NOMO-1 treated with dmso at 0.1 percent for 144 hours (cell line): ENCODE results near the gene CROCC2.
A peak's percentile ranks its signal among the peaks of the same experiment; 100 is the strongest.

Source experiments
- DNase-seq: peaks from one replicate; lab custom pipeline; 2025; ENCODE audit not compliant: unreplicated experiment; lab: John Stamatoyannopoulos, UW

The CROCC2 gene

DNA sequence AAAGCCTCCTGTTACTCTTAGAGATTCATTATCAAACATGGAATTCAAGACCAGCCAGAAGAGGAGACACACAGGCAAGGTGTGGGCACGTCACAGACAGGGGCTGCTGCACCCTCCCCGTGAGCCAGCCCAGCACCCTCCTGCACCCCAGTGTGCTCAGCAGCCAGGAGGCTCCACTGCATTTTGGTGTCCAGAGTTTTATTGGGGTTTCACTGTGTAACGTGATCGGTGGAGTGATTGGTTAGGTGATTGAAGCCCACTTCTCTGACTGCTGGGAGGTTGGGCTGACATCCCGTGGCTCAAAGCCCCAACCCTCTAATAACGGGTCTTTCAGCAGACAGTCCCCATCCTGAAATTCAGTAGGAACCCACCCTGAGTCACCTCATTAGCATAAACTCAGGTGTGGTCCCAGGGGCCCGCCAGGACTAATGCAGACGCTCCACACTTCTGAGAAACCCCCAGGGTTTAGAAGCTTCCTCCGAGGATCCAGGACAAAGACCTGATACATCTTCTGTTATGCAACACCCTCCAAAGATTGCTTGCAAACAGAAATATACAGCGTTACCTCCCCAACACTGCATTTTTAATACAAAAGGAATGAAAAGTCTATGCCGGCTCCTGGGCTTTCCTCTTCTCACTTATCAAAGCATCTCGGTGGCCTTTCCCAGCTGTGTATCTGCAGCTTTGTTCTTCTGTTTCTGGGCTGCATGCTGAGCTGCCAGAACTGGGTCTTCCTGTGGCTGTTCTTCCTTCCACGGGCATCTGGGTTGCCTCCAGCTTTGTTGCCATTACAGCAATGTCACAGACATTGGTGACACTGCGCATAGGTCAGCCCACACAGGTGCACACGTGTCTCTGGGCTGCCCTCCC, 48.5 kb downstream of the CROCC2 start:
- DNase-seq, result no peak

DNA sequence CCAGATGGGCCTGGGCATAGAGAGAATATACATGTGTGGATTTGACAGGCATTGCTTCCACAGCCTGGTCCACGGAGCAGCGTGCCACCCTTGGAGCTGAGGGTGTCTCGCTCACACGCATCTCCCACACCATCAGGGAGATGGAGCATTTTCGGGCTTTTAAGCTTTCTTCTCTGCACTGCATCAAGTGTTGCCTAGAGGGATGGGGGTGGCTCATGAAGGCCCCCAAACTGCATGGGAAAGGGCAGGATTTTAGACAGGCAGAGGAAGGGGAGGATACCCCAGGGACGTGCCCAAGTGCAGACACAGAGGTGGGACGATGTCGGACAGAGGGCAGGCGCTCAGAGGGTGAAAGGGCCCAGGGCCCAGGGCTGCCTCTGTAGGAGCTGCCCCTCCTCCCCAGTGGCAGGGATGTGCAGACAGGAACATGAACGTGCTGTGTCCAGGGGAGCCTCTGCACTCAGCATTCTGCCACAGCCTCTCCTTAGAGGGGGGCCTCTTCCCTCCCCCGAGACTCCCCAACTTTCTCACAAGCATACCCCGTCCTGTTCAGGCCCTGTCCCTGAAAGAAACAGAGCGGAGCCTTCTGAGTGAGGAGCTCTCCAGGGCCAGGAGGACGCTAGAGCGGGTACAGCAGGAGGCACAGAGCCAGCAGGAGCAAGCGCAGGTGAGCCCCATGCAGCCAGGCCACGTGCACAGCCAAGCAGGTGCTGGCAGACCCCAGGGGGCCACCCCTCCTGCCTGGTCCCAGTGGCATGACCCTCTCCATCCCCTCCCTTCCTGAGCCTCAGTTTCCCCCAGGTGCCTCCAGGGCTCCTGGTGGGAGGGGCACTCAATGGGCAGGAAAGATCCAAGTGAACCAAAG, 49.4 kb downstream of the CROCC2 start:
- no peak for DNase-seq

DNA sequence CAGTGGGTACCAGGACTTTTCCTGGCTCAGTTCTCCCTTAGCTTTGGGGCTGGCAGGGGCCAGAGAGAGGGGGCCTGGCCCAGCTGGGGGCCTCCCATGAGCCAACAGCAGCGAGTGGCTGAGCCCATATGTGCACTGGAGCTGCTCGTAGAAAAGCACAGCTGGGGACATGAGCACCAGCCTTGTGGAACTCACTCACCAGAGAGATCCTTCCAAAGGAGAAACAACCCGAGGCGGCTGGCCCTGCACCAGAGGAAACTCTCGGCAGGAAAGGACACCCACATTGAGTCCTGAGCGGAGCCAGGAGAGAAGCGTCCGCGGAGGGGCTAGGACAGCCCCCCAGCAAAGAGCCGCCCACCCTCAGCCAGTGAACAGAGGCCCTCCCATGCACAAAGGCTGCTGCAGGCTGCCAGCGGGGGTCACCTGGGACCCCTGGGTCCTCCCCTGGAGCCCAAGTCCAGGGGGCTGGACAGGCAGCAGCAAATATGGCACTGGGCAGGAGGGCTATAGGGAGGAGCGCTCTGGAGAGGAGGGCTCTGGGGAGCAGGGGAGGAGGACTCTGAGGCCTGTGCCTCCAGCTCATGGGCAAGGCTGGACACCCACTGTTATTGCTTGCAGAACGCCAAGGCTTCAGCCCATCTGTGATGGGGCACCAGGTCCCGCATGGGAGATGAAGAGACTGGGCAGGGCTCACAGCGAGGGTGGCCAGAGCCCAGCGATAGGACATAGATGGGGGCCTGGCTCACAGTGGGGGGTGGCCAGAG, 50.2 kb downstream of the CROCC2 start:
- DNase-seq, result no peak

DNA sequence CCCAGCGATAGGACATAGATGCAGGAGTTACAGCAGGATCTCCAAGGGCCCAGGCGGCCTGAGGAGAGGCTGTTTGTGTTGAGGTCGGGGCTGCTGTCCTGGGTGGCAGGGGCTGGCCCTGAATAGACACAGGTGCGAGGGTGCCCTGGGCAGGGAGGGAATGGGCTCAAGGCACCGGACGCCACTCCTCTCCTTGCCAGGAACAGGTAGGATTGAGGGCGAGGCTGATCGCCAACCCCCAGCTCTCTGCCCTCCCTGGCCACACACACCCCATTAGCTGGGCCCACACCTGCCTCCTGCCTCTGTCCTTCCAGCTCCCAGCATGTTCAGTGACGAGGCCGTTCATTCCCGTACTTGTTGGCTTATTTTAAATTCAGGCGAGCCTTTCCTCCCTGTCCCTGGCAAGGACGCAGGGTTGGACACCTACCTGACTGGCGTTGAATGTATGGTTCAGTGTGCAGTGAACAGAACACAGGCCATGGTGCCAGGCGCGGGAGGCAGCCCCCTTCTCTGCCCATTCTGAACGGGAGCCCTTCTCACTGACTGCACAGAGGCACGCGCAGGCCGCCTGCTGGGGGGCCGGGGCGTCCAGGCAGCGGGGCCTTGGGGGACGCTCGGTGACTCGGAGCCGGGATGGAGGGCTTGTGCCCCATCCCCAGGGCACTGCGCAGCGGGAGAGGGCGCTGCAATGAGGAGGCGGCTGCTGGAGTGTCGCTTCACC, 51.0 kb downstream of the CROCC2 start:
- no peak for DNase-seq

DNA sequence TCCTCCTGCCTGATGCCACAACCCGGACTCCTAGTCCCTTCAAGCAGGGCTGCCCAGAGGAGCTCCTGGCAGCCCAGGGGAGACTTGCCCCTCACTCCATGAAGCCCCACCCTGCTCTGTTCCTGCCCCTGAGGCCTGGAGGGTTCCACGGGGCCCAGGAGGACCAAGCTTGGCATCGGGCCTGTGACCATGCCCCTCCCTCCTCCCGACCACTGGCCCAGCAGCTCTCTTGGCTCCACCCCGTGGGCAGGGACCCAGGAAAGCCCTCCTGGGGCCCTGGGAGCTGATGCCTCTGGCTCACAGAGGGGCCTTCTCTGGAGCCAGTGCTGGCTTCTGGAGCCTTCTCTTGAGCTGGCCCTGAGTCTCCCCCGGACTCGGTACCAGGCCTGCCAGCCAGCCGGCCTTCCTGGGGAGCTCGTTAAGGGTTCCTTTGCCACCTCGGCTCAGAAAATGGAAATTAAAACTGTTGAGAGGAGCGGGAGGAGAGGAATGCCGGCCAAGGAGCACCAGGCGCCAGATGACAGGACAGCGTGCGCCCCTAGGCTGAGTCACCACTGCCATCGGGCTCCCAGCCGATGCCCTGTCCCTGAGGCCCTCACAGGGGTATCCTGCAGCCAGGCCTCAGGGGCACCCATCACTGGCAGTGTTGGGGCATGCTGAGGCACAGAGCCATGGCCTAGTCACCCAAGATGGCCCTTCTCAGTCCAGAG, 51.7 kb downstream of the CROCC2 start:
- DNase-seq, result no peak

DNA sequence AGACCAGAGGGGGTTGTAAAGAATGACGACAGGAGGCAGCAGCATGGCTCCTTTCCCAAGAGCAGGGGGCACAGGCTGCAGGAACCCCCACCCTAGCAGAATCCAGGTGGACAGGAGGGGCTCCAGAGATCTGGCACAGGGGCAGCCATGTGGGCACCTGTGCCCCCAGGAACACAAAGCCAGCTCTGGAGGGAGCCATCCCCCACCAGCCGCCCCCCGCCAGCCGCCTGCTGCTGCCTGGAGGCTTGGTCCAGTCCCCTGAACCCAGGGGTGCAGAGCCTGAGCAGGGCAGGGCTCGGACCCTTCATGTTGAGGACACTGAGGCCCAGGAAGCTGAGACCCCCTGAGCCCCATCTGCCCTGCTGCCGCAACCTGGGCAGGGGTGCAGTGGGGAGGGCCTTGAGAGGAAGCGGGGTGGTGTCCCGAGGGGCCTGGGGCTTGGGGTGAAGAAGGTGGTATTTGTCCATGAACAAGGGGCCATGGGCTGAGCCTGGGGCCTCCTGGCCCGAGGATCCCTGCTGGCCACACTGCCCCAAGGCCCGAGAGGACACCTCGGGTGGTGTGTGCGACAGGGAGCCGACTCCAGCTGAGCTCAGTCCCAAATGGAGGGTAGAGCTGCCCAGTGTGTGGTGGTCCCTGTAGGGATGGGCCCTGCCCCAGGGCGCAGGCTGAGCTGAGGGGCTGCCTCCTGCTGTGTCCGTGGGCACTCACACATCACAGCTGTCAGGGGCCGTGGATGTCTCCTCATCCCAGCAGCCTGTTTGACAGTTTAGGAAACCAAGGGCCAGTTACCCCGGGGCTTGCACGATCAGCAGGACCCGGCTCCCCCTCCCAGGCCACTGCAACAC, 52.5 kb downstream of the CROCC2 start:
- DNase-seq, result no peak

DNA sequence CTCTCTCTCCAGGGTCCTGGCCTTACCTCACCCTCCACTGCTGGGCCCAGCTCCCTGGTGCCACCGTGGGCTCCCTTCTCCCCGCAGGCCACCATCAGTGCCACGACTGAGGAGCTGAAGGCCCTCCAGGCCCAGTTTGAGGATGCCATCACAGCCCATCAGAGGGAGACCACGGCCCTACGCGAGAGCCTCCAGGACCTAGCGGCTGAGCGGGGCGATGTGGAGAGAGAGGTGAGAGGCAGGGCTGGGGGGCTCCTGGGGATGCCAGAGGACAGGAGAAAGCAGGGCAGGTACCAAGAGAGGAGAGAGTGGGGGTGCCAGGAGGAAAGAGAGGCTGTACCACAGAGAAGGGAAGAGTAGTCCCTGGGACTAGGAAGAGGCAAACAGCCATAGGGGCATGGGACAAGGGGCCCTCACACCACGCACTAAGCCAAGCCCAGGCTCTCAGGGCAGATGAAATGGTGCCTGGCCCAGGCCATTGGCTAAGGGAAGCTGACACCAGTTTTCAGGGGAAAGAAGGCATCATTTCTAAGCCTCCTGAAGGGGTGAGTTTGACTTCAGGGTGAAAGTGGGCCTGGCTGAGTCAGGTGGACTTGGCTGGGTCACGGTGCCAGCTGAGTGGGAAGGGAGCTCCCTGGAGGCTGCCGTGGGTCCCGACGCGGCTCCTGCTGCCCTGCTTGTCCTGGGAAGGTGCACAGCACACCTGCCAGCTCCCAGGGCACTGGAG, 53.2 kb downstream of the CROCC2 start:
- DNase-seq, result no peak

DNA sequence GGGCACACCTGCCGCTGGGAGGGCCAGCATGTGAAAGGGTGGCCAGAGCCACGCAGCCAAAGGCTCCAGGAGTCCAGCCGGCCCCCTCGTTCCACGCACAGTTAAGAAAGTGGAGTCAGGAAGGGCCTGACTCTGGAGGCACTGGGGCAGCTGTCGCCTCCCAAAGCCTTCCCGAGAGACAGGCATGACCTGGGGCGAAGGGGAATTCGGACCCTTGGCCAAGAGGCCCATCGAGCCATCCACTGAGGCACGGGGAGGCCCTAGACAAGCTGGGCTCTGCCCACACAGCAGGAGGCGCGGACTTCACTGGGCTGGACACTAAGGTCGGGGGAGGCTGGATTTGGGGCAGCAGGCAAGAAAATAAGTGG, 53.8 kb downstream of the CROCC2 start:
- no peak for DNase-seq

DNA sequence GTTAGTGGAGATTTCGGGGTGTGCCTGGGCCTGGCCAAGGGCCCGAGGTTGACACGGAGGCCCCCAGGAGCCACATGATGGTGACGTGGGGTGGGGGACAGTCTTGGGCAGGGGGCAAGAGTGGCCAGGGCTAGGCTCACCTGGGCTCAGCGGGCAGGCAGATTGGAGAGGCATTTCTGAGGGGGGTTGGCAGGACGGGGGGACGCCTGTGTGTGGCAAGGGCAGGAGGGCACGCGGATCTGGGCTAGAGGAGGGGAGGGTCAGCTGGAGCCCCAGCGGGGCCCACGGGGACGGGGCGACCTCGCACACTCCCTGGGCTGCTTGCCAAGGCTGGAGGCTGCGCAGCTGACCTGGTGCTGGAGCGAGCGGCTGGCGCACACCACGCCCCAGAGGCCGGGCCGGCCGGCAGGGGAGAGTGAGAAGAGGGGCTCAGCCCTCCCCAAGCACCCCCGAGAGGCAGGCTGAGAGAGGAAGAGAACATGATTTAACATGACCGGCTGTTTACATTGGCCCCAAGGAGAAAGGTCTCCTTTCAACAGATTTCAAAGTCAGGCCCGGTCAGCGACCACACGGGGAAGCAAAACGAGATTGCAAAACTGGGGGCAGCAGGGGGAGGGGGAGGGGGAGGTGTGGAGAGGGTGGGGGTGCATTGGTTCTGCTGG, 54.3 kb downstream of the CROCC2 start:
- peak; percentile 93 for DNase-seq

DNA sequence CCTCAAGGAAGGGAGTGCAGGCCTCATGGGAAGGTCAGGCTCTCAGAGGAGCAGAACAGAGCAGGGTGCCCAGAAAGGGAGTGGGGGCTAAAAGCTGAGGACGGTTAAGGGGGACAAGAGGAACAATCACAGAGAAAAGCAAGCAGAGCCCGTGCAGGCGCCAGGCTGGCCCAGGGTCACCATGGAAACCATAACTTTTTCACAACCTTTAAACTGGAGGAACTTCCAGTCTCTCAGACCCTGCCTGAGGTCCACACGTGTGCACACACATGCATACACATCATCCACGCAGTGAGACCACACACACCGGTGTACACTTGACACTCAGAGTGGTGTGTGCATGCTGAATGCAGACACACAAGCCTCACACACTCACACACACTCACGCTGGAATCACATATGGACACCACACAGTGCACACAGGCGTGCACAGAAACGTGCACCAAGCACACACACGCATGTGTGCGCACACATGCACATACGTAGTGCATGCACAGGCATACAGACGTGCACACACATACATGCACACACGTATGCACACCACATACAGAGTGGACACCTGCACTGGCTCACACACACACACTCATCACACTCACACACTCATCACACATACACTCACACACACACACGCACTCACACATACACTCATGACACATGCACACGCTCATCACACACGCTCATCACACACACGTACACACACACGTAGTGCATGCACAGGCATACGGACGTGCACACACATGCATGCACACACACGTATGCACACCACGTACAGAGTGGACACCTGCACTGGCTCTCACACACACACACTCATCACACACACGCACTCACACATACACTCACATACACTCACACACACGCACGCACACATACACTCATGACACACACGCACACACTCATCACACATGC, 55.1 kb downstream of the CROCC2 start:
- peak; percentile 92 for DNase-seq

DNA sequence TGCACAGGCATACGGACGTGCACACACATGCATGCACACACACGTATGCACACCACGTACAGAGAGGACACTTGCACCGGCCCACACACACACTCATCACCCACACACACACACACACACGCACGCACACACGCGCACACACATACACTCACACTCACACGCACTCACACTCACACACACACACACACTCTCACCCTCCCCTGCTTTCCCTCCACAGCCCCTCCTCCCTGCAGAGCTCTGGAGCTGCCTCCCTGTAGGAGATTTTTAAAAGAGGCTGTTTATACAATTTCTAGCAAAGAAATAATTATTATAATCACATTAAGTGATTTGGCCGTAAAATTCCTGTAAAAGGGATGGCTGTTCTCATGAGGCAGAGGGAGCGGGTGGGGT, 55.8 kb downstream of the CROCC2 start:
- DNase-seq, result no peak

DNA sequence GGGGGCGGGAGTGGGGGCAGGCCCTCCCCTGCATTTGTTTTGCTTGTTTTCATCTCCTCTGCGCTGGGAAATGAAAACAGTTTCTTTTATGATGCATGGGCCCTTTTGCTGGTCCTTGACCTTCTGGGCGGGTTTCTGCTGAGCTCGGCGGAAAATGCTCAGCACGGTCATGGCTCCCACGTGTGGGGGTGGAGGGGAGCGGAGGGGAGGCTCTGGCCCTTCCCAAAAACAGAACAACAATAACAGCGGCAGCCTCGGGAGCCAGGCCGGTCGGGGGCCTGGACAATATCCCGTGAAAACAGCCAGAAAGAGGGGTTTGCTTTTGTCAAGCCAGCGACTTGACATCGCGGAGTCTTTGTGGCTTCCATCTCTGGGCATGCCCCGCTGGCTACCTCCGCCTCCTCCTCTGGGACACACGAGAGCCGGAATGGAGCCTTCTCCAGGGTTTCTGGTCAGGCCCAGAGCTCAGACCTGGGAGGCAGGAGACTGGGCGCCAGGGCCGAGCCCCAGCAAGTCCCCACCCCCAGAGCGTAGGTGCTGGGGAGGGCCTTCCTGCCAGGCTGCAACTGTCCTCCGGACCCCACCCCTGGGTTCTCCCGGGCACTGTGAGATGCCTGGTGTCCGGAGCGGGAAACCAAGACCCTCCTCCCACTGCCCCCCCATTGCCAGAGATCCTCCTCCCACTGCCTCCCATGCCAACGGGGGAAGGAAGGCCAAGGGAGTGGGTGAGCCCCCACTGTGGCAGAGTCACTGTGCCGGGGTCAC, 56.3 kb downstream of the CROCC2 start:
- no peak for DNase-seq

DNA sequence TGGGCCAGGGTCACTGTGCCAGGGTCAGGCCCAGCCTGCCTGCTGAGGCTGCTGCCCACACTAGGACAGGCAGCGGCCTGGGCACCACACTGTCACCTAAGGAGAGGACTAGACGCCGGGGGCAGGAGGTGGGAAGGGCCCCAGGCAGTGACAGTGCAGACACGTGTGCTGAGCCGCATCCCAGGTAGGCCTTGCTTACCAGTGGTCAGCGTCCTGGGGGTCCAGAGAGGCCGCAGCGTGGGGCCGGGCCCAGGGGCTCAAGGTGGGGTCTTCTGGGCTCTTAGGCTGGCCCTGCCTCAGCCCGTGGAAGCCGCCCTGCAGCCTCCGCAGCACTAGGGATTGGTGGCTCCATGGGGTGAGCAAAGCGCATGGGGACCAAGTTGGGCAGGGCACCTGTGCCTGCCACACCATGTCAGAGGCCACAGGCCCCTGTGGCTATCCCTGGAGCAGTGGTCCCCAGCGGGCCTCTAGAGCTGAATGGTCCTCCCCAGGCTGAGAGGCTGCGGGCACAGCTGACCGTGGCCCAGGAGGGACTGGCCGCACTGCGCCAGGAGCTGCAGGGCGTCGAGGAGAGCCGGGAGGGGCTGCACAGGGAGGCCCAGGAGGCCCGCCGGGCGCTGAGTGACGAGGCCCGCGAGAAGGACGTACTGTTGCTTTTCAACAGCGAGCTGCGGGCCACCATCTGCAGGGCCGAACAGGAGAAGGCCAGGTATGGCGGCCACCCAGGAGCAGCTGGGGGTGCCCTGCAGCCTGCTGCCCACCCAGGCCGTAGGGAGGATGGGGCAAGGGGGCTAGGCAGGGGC, 57.1 kb downstream of the CROCC2 start:
- DNase-seq, result no peak

DNA sequence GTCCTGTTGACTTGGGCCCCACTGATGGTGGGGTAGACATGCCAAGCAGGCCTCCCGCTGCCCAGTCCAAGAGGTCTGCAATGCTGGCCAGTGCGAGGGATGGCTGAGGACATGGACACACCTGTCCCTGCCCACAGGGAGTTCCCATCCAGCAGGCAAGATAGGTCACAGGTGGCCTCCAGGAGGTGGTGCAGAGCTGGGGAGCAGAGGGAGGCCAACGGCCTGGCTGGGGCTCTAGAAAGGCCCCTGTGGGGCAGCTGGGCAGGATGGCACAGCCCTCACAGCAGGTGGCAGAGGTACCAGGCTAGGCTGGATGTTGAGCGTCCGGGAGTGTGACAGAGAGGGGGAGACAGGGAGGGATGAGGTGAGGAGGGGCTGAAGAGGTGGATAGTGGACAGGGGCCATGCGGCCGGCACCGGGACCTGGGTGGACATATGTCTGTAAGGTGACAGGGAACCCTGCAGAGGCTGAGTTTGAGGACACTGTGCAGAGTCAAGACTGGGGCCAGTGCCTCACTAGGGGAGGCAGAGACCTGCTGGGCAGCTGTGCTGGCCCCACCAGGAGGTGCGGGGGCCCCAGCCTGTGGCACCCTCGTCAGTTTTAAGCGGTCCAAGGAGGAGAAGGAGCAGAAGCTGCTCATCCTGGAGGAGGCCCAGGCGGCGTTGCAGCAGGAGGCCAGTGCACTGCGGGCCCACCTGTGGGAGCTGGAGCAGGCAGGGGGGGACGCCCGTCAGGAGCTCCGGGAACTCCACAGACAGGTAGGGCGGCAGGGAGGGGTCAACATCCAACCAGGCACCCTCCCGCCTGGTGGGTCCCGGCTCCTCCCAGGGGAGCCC, 58.0 kb downstream of the CROCC2 start:
- no peak for DNase-seq
